Suppressor macrophage treated with lipopolysaccharide for 4 hours (primary cell): ENCODE results near the gene ERC2.

ENCODE experiments used
- DNase-seq: peaks from one replicate; pipeline ENCODE4 v3.0.0-alpha.2; 2020

The ERC2 gene

DNA sequence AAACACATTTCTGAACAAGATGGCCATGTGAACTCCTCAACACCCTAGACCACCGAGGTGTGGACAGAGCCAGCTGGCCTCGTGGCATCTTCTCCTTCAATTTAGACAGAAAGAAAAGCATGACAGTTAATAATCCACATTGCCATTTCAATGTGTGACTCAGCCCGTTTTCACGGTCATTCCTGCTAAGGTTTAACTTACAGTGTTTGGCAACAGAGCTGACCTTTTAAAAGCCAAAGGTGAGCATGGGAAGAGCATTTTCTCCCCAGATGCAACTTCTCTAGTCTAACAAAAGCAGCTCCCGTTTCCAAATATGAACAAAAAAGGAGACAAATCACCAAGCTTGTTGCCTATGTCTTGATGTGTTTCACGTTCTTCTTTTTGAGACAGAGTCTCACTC lies 563.6 kb downstream of the ERC2 start:
- DNase-seq = no peak

DNA sequence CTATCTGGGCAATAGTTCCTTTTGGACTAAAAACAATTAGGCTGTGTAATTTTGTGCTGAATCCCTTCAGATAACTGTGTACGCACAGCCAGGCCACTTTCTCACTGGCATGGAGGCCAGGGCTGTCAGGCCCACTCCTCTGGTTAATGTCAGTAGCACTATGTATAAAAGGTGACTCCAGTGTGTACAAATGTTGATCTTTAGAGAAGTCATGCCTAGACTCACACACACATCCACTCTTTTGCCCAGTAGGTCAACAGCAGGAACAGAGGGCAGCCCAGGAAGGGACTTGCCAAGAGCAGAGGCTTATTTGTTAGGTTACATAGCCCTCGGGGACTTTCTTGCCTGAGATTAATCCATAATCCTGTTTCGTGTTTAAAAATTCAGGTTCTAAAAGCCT lies 564.6 kb downstream of the ERC2 start:
- no peak for DNase-seq

DNA sequence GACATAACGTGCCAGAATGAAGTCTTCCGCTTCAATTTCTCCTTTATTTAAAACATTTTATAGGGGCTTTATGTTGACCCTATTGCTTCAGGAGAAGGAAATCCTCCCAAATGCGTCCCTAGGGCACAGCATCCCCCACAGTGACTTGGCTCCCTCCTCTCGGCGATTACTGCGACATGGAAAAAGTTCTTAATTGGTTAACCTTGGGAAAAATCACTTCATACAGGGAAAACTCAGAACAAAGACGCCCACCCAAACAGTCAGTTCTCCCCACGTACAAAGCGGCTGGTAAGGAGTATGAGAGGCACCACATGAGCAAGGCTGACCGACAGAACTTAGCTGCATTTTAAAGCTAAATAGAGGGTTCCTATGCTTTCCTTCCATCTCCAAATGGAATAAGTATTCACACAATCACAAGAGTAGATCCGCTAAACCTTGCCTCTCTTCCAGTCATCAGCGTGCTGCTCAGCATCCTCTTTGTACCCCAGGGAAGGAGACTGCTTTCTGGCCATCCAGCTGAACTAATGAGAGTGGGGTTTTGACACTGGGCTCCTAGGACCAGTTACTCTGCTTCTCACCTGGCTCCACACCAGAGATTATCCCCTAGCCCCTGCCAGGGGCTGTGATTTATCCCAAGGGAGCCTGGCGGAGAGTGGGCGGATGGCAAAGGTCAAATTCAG lies 565.9 kb downstream of the ERC2 start:
- no peak for DNase-seq

DNA sequence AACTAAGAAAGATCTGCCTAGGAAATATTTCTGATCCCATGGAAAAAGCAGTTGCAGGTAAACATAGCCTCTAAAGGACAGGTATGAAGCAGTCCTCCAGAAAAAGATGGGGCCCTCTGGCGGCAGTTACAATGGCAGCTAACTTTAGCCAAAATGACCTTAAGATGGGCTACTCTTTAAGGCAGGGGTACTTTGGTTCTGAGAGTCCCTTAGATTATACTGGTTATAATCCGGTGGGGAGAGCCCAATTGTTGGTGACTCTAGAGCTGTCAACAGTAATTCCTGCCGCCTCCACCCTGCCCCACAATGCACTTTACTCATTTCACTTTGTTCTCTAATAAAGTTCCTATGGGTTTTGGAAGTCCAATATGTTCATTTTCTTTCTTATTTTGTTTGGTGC lies 568.4 kb downstream of the ERC2 start:
- DNase-seq = no peak

DNA sequence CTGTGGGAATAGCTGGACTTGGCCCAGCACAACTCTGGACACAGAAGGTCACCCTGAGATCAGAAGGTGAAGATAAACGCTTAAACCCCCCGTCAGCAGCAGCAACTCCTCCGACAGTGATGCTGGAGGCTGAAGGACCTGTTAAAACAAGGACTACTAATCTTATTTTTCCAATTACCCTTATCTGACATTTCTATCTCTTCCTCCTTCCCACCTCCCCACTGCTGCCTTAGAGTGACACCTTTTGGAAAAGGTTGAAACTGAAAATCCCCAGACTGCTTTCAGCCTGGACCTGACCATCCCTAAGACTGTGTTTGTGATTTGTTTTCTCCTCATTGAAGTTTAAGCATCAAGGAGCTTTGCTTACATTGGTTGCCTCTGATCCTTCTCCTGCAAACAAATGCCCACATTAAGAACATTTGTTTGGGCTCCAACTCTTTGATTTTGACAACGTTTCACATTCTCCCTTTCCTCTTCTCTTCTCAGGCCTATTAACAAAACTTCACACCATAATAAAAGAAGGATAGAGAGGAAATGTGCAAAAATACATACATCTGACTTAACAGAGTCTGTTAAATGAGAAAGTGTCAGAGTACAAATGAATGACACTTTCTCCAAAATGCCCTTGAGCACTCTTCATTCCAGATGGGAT lies 570.6 kb downstream of the ERC2 start:
- DNase-seq = no peak

DNA sequence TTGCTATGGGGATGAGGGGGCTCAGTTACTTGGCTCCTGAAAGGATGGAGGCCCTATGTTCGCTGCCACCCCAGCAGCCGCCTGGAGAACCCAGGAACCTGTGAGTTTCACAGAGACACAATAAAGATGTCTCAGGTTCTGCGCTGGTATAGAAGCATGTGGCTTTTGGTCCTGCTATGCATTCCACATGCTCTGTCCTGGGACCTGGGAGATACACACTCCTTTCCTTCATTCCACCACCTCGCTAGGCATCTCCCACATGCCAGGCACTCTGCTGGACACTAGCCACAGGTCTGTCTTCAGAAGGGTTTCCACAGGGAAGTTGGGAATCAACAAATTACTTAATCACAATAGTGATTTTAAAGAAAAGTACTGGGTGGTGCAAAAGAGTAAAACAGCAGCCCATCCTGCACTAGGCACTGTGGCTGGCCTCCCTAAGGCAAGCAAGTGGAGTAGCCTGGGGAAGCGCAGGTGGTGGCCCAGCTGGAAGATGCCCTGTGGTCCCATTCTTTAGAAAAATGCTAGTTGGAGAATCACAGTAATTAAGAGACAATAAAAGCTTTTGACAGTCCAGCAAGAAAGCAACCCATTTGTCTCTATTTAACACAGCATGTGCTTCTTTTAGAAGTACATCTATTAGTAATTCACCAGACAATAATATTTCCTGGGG lies 572.2 kb downstream of the ERC2 start:
- DNase-seq = no peak

DNA sequence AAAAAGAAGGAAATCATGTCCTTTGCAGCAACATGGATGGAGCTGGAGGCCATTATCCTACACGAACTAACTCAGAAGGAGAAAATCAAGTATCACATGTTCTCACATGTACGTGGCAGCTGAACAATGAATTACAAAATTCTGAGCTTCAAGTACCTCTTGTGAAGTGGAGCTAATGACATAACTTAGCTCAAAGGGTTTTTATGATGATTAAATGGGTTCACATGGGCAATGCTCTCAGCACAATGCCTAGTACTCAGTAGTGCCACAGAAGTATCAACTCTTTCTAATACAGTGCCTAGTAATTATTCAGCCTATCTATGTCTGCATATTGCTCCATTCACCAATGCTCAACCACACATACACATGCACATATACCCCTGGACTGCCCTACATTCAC lies 573.7 kb downstream of the ERC2 start:
- no peak for DNase-seq

DNA sequence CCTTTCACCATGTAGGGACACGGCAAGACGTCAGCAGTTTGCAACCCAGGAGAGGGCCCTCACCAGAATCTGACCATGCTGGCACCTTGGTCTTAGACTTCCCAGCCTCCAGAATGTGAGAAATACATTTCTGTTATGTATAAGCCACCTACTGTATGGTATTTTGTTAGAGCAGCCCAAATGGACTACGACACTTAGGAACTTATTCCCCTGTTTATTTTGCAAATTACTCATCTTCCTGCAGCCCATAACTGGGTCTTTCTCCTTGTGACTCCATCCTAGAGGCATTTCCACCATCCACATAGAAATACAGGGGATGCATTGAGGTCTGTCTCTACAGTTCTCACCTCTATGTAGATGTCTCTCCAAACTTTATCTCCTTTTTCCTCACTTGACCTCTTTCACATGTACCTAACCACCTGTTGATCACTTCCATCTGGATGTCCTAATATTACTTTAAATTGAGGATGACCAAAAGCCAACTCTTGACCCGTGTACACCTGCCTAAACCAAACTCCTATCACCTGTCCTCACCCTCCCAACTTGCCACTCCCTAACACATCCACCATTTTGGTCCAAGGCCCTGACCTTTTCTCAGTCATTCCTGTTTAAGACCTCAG lies 575.1 kb downstream of the ERC2 start:
- DNase-seq = no peak

DNA sequence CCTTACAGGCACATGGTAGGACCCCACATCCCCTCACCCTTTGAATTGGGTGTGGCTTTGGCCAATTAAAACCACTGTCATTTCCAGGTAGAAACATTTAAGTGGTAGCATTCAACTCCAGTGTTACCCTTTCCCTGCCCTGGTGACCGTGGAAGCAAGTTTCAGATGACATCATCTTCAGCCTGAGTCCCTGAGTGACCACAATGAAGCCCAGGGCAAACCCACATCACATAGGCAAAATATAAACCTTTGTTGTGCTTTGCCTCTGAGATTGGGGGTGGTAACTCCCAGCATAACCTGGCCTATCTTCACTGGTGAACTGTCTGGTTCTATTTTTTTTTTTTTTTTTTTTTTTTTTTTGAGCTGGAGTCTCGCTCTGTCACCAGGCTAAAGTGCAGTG lies 577.2 kb downstream of the ERC2 start:
- DNase-seq = no peak

DNA sequence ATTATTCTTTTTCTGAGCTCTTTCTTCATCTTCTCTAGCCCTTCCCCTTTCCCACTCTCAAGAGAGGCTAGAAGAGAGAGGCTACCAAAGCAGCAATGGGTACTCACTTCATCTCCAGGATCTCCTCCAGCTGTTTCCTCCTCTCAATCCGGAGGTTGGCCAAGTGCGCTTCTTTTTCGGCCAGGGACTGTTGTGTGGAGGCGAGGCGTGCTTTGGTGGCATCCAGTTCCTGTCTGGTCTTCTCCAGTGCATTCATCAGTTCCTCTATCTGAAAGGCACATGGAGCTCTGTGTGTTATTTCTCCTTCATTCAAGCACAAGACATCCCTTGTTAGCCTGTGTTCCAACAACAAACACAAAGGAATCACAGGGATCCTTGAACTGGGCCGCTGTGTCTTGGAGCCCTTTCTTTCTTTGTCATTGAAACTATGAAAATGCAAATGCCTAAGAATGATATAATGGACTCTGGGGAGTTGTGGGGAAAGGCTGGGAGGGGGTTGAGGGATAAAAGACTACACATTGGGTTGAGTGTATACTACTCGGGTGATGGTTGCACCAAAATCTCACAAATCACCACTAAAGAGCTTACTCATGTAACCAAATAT lies 579.9 kb downstream of the ERC2 start:
- no peak for DNase-seq

DNA sequence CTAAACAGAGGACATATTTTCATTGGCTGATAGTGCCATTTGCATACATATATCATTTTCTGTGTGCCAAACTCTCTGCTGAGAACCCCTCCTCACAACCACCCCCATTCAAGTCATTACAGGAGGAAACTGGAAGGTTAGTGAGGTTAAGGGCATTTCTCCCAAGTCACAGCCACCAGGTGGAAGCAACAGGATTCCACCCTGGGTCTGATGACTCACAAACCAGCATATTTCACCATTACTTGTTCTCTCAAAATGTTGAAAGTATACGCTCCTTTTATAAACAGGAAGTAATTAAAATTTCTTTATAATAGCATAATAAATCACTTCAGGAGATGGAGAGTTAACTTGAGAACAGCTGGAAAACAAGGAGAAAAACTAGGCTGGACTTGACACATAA lies 582.5 kb downstream of the ERC2 start:
- no peak for DNase-seq

DNA sequence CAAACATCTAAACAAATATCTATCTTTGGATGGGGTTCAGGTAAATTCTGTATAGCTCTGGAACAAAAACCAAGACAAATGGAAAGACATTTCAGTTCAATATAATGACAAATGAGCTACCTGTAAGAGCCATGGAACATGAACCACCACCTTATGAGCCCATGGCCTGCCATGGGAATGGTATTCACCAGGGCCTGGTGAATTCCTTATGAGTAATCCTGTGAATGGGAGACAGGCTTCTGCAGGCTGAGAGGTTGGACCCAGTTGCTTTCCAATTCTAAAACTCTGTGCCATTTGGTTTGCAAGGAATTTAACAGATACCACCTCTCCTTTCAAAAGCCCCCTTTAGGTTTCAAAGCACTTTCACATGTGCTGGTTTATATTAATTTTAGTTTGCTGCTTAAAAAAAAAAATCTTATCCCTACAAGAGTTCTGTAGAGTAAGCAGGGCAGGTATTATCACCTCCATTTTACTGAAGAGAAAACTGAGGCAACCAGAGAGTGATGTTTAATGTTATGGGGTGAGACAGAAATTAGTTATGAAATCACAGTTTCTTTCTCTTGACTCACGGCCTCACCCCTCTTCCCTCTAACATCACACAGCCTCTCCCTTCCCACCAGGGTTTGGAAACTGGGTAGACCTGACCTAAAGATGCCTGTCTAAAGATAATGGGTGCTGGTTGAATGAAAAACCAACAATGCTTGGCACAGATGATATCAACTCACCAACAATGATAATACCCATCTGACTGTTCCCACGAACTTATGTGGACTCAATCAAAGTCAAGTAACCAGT lies 583.6 kb downstream of the ERC2 start:
- no peak for DNase-seq

DNA sequence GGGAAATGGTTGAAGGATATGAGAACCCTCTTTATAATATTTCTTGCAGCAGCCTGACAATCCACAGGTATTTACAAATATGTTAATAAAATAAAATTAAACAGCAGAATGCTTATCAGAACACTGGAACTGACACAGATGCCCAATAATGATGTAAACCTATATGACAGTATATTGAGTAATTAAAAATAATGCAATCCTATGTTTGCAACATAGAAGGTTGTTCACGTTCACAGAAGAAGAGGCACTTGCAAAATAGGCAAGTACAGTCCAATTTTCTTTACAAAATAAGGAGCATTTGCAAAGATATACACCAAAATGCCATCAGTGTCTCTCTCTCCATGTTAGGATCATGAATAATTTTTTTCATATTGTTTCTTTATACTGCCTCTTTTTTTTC lies 584.2 kb downstream of the ERC2 start:
- DNase-seq = no peak

DNA sequence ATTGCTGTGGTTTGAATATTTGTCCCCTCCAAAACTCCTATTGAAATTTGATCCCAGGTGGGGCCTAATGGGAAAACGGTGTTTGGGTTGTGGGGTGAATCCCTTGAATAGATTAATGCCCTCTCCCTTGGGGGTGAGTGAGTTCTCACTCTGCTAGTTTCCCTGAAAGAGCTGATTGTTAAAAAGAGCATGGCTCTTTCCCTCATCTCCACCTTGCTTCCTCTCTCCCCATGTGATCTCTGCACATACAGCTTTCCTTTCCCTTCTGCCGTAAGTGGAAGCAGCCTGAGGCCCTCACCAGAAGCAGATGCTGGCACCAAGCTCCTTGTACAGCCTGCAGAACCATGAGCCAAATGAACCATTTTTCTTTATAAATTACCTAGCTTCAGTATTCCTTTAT lies 586.3 kb downstream of the ERC2 start:
- no peak for DNase-seq

DNA sequence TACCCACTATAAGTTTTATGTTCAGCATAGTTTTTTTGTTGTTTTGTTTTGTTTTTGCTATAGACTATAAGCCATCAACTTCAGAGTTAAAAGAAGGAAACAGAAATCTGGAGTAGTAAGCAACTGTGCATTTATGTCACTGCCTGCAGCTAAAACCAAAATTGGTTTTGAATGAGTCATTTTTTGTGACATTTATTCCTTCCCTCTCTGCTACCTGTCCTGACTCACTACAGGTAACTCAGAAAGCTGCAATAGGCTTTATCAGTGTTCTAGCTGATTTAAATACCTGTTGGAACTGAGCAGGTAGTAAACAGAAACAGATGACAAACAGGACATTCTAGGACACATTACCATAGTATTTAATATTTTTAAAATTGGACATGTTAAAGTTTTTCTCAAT lies 587.9 kb downstream of the ERC2 start:
- no peak for DNase-seq

DNA sequence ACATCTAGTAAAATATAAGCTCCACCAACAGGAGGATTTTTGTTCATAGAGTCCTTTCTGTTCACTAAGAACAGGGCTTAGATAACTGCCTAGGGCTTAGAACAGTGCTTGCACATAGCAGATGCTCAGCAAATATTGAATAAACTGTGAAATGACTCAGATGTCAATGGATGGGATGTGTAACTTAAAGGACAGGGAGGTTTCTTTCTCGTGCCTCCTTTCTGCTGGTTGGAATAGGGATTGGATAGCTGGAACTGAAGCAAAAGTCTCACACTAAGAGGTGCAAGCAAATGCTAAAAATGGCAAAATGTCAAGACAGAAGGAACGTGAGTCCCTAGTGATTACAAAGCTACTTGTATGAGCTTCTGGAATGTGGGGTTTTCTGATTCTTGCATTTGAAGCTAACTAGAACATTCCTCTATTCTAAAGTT lies 588.4 kb downstream of the ERC2 start:
- DNase-seq = no peak

DNA sequence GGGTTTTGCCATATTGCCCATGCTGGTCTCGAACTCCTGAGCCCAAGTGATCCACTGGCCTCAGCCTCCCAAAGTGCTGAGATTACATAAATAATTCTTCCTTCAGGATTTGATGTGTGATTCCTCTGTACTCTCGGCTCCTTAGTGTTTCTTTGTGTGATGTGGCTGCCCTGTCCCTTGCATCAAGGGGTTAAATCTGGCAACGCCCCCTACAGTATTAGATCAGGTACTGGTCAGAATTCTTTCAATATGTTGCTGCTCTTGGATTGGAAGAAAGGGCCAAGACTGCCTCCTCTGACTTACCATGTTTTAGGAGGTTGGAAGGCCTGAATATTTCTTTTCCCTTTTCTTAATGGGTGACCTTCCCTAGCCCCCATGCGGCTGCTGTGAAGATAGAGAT lies 590.6 kb downstream of the ERC2 start:
- DNase-seq = no peak

DNA sequence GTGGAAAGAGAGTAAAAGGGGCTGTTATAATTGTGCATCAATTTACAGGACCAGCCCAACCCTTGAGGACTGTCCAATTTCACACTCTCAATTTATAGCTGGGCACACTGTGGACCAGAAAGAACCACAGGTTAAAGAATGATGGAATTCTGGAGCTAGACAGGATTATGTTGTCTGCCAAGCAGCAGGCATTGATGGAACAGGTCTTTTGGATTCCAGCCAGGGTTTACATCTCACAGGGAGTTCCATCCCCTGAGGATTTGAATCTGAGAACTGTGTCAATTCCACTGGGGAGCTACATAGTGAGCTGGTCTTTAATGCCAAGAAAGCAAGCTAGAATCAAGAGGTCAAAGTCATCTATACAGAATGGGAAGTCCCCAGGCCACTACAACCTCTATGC lies 591.7 kb downstream of the ERC2 start:
- no peak for DNase-seq

DNA sequence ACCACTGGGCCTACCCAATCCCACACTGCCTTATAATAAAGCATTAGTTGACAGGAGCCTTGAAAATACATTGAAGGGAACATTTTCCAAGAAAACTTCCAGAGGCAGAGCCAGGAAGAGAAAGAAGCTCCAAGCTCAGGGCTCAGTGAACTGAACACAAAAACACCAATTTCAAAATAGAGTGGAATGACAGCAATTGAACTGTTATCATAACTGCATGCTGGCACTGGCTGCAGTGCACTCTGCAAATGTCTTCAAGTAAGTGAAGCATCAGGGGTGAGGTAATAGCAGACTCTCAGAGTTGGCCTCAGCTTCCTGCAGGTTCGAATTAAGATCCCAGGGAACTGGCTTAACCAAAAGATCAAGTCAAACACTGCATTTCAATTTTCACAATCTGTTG lies 593.2 kb downstream of the ERC2 start:
- DNase-seq = no peak

DNA sequence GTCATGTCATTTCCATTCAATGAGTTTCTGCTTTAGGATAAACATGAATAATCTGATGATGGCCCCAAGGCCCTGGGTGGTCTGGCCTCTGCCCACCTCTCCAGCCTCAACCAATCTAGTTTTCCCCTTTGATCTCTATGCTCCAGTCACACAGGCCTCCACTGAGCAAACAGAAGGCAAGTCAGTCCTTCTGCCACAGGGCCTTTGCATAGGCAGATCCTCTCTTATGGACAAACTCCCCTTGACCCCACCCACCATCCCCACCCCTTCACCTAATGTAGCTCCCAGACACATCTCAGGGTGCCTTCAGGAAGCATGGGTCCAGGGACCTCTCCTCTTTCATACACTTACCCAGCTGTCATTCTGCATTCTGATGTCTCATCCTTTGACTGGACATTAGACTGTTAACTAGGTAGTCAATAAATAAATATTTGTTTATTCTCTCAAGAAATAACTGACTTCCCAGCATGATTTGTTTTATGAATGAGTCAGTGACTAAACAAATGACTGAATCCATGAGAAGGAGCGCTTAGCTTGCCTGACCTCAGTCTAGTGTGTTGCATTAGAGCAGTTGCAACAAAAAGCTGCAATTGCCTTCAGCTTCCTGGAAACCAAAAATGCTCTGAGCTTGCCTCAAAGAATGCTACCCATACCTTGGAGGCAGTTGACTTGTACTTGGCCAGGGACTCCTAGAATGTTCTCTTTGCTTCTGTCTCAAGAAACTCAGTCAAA lies 594.6 kb downstream of the ERC2 start:
- DNase-seq = no peak

DNA sequence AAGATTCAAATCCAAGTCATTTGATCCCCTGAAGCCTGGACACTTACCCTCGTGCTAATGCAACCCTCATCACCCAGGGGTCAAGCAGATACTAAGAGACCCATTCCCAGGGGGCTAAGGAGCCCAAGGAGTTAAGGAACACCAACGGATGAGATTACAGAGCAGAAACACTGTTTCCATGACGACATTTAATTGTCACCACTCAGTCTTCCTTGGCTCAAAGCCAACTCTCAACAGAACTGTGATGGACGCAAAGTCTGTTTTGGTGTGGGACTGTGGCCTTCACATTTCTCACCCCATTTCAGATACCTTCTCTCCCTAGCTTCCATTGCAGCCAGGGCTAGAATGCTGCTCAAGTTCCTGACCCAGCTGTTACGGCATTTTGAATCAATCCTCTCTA lies 597.7 kb downstream of the ERC2 start:
- DNase-seq = no peak

DNA sequence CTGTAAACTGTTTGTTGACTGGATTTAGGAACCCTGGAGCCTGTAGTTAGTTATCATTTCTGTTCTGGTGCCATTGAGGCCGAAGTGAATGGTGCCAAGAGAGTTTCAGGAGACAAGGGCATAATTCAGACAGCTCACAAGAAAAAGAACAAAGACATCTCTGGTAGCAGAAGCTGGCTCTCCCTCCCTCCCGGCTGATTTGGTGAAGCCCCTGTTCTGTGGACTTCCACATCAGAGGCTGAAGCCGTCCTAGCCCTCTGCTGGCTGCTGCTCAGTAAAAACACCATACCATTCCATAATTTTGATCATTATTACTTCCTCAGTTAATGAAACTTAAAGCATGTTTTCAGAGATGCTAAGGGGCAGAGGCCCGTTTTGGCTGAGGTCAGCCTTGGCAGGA lies 599.9 kb downstream of the ERC2 start:
- no peak for DNase-seq
